ENCODE results near the gene CCDC78. TPM values are rescaled to one million over a fixed set of nuclear protein-coding genes. Genes with fewer than 3 reads are reported as not detected.

Gene CCDC78
- total and polyA plus RNA-seq, 2 of the 13 experiments (the other 11 are each of a cell fraction or from before 2014, with no cell fraction given), result 0.53 to 1.5 TPM

- 0 out of 2 replicates have a peak, but pooled peaks have one; percentile 8 for TF ChIP-seq ZSCAN22 (CRISPR knock-in tag; IDR thresholded peaks at IDR 0.05)
- peak; percentile 66; the same call in 1 of the 2 replicates for TF ChIP-seq RELA (CRISPR knock-in tag; IDR thresholded peaks at IDR 0.05)
- peak; percentile 33; the same call in 1 of the 2 replicates for TF ChIP-seq ZNF710 (CRISPR knock-in tag; IDR thresholded peaks at IDR 0.05; ENCODE audit: borderline replicate concordance)
- TF ChIP-seq ZNF619 (CRISPR knock-in tag; IDR thresholded peaks at IDR 0.05), result no peak
- 0 out of 2 replicates have a peak, but pooled peaks have one; percentile 33 for TF ChIP-seq ZSCAN20 (CRISPR knock-in tag; IDR thresholded peaks at IDR 0.05; ENCODE audit: borderline replicate concordance)
- peak; percentile 93 for TF ChIP-seq KMT2A (CRISPR knock-in tag; IDR thresholded peaks at IDR 0.05)
- peak; percentile 36; the same call in 1 of the 2 replicates for TF ChIP-seq NCOA2 (CRISPR knock-in tag; IDR thresholded peaks at IDR 0.05)
- peak; percentile 78 for TF ChIP-seq HOXD1 (CRISPR knock-in tag; IDR thresholded peaks at IDR 0.05)
- TF ChIP-seq STAT5B (CRISPR knock-in tag; IDR thresholded peaks at IDR 0.05), result no peak
- TF ChIP-seq ZNF292 (CRISPR knock-in tag; IDR thresholded peaks at IDR 0.05; ENCODE audit: borderline replicate concordance, low read depth), result no peak
- peak; percentile 67; the same call in 1 of the 2 replicates for TF ChIP-seq HOXA9 (CRISPR knock-in tag; IDR thresholded peaks at IDR 0.05; ENCODE audit: borderline replicate concordance)
- peak; percentile 95 for TF ChIP-seq GTF3A (CRISPR knock-in tag; conservative IDR thresholded peaks at IDR 0.05)
- no peak for TF ChIP-seq DDIT3 (CRISPR knock-in tag; IDR thresholded peaks at IDR 0.05)
- TF ChIP-seq ZNF781 (CRISPR knock-in tag; IDR thresholded peaks at IDR 0.05; ENCODE audit: borderline replicate concordance, not compliant biosample characterization), result no peak
- TF ChIP-seq RNF2 (conservative IDR thresholded peaks at IDR 0.05; ENCODE audit: low read depth), result no peak
- no peak for TF ChIP-seq TAF15 (IDR thresholded peaks at IDR 0.05; ENCODE audit: low read depth, low read length, poor library complexity, severe bottlenecking)
- no peak for TF ChIP-seq ZNF766 (CRISPR knock-in tag; IDR thresholded peaks at IDR 0.05; ENCODE audit: borderline replicate concordance)
- peak; percentile 94 for TF ChIP-seq CTCF (CRISPR knock-in tag; IDR thresholded peaks at IDR 0.05)
These were observed 14.7 kb upstream of the CCDC78 start, which contains the start of gene CIAO3 (continued) for GRCh38 chr16:740764-741505.
